ENCODE measurements around the gene TBC1D2B. TPM values are rescaled to one million over a fixed set of nuclear protein-coding genes. Genes with fewer than 3 reads are reported as not detected.

TBC1D2B gene
- total RNA-seq, 3 donors from 2014 or later = 54.8 to 65.6 (median 57.0) TPM

- no peaks in the 10 kb centered on the region for H3K9me3 ChIP-seq
- peak overlapping the region; percentile 86 for H3K4me3 ChIP-seq
- intact Hi-C loops (cut with DNase I, micrococcal nuclease) = no loop called here
- H3K36me3 ChIP-seq (ENCODE audit: low read depth) = no peaks in the 10 kb centered on the region
- no peak for TF ChIP-seq CTCF (IDR thresholded peaks at IDR 0.05)
- peak in 2 of 3 donors; percentile 64 to 75 for DNase-seq
- H3K4me1 ChIP-seq (ENCODE audit: low read depth) = peaks cover 51% of the 10 kb centered on the region
- ATAC-seq = peak; percentile 72
Observed at GRCh38 chr15:78075490-78076230, 1.9 kb downstream of the TBC1D2B start.

- Histone ChIP-seq H3K36me3 (ENCODE audit: low read depth) (no peaks in the 10 kb centered on the region), H3K4me3 (no peak overlapping the region), H3K9me3 (no peaks in the 10 kb centered on the region), H3K4me1 (ENCODE audit: low read depth) (peaks cover 71% of the 10 kb centered on the region)
- intact Hi-C loops (cut with DNase I, micrococcal nuclease) = no loop called here
- ATAC-seq (no peak), DNase-seq (no peak)
- no peak for TF ChIP-seq CTCF (IDR thresholded peaks at IDR 0.05)
Observed at GRCh38 chr15:78073046-78073787, 4.3 kb downstream of the TBC1D2B start.

- Histone ChIP-seq H3K36me3 (ENCODE audit: low read depth) (no peaks in the 10 kb centered on the region), H3K9me3 (no peaks in the 10 kb centered on the region), H3K4me3 (no peak overlapping the region), H3K4me1 (ENCODE audit: low read depth) (peaks cover 79% of the 10 kb centered on the region)
- DNase-seq (peak in 1 of 3 donors; percentile 77), ATAC-seq (peak; percentile 42)
- intact Hi-C loops (cut with DNase I, micrococcal nuclease) = no loop called here
- no peak for TF ChIP-seq CTCF (IDR thresholded peaks at IDR 0.05)
Observed at GRCh38 chr15:78072080-78072892, 5.2 kb downstream of the TBC1D2B start.

DNA sequence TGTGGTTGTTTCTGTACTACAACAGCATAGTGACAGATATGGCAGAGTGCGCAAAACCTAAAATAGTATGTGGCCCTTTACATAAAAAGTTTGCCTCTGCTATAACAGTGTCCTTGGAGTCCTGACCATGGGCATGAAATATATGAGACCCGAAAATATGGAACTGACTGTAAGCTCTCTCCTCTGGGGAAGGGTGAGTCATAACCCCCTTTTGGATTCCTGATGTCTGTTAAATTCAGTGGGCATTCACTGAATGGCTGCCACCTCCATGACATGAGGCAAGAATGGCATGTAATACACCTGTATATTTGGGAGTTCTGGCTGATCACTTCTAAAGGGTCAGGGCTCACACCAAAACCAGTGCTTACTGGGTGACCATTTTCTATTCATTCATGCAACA lies 6.1 kb downstream of the TBC1D2B start:
- intact Hi-C loops (cut with DNase I, micrococcal nuclease) = no loop called here
- no peaks in the 10 kb centered on the region for H3K9me3 ChIP-seq
- no peak overlapping the region for H3K4me3 ChIP-seq
- TF ChIP-seq CTCF (IDR thresholded peaks at IDR 0.05) = no peak
- no peak for DNase-seq
- peaks cover 84% of the 10 kb centered on the region for H3K4me1 ChIP-seq (ENCODE audit: low read depth)
- ATAC-seq = no peak
- no peaks in the 10 kb centered on the region for H3K36me3 ChIP-seq (ENCODE audit: low read depth)

DNA sequence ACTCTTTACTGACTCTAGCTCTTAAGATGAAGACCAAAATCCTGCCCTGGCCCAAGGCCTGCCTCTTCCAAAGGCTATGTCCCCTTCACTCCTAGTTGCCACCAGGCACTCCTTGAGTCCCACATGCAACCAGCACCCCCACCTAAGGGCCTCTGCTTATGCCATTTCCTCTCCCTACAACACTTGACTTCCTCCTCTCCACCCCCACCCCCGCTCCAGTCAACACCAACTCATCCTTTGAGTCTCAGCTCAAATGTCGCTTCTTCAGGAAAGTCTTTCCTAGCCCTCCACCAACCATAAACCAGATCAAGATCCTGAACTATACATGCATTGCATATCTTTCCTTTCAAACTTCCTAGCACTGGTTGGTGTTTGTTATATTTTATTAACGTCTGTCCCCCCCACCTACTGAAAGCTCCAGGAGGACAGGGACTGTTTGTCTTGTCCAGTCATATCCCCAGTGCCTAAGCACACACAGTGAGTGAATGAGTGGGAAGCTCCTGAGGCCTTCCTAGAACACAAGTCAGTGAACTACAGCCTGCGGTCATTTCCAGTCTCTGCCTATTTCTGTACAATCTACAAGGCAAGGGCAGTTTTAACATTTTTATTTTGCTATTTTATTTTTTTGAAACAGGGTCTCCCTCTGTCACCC lies 7.3 kb downstream of the TBC1D2B start:
- peak; percentile 18 for ATAC-seq
- no peak overlapping the region for H3K4me3 ChIP-seq
- intact Hi-C loops (cut with DNase I, micrococcal nuclease) = no loop called here
- DNase-seq = peak in 1 of 3 donors; percentile 68
- peaks cover 87% of the 10 kb centered on the region for H3K4me1 ChIP-seq (ENCODE audit: low read depth)
- no peak for TF ChIP-seq CTCF (IDR thresholded peaks at IDR 0.05)
- no peaks in the 10 kb centered on the region for H3K9me3 ChIP-seq
- H3K36me3 ChIP-seq (ENCODE audit: low read depth) = no peaks in the 10 kb centered on the region

All from mucosa of descending colon (tissue), 3 donors.